Activated CD4-positive, alpha-beta memory T cell treated with anti-CD3 and anti-CD28 coated beads, Interleukin-2, amount 10 ng/mL, durations not matched to agents 7 days and 5 days (primary cell): Measurements from ENCODE around the gene MRPL19. TPM values are rescaled to one million over a fixed set of nuclear protein-coding genes. Genes with fewer than 3 reads are reported as not detected.

Experiments used
- CTCF ChIA-PET: fragments of 350-600 bp; sonication (Branson Sonifier 250); formaldehyde crosslinking; loops from one replicate; lab custom pipeline; 2021; ENCODE audit warnings: antibody characterized with exemption, inconsistent platforms; lab: Charles Lee
- POLR2A ChIA-PET: fragments of 350-600 bp; sonication (Branson Sonifier 250); formaldehyde crosslinking; loops from one replicate; lab custom pipeline; 2021; ENCODE audit warnings: antibody characterized with exemption; lab: Charles Lee
- DNase-seq: peaks from one replicate; pipeline ENCODE4 v3.0.0-alpha.2; 2020
- H3K27ac Mint-ChIP-seq: one replicate; pipeline ENCODE4 v1.8.0; 2021; ENCODE audit warnings: mild to moderate bottlenecking, mixed read lengths
- H3K27me3 Mint-ChIP-seq: one replicate; pipeline ENCODE4 v1.8.0; 2021; ENCODE audit warnings: mixed read lengths
- H3K36me3 Mint-ChIP-seq: one replicate; pipeline ENCODE4 v1.8.0; 2021; ENCODE audit warnings: low read depth, mixed read lengths
- H3K4me1 Mint-ChIP-seq: one replicate; pipeline ENCODE4 v1.8.0; 2021; ENCODE audit warnings: mixed read lengths
- H3K4me3 Mint-ChIP-seq: one replicate; pipeline ENCODE4 v1.8.0; 2021; ENCODE audit warnings: mild to moderate bottlenecking, mixed read lengths
- H3K9me3 Mint-ChIP-seq: one replicate; pipeline ENCODE4 v1.8.0; 2021; ENCODE audit warnings: mixed read lengths
- total RNA-seq, 2 experiments: library from RNA; stranded (reverse); gene quantifications; one replicate each; pipeline ENCODE4 v1.2.3, GENCODE V29; 2021

The MRPL19 gene
- total RNA-seq = 10 to 100 TPM; 37.7 to 41.6 TPM

GRCh38 chr2:75646583-75647425, at the start of gene MRPL19:
MRPL19 (plus strand) TSS chr2:75646783; CDS start chr2:75646808, 25 bp downstream.
- ChIA-PET POLR2A (interaction anchor here (0.7 to 2.0 kb wide), 4 partner anchors 10 to 63 kb away, joined by 3 to 11 read pairs (median 5); partner anchors contain the start of gene GCFC2), CTCF (interaction anchor here (0.7 to 2.5 kb wide), 6 partner anchors 9 to 62 kb away, joined by 3 to 19 read pairs (median 5); no protein-coding TSS in a partner anchor)
- peaks cover 27% of the 10 kb centered on the region for H3K4me1 Mint-ChIP-seq
- H3K27me3 Mint-ChIP-seq = peaks cover 2% of the 10 kb centered on the region
- peak within 1 kb of the TSS; percentile 83 for H3K27ac Mint-ChIP-seq
- peak within 1 kb of the TSS; percentile 89 for H3K4me3 Mint-ChIP-seq
- H3K36me3 Mint-ChIP-seq = peaks cover 18% of the 10 kb centered on the region
- no peaks in the 10 kb centered on the region for H3K9me3 Mint-ChIP-seq
- peak; percentile 78 for DNase-seq

- Mint-ChIP-seq H3K4me3 (no peak overlapping the region), H3K27me3 (peaks cover 5% of the 10 kb centered on the region), H3K9me3 (no peaks in the 10 kb centered on the region), H3K36me3 (no peaks in the 10 kb centered on the region), H3K4me1 (no peaks in the 10 kb centered on the region), H3K27ac (no peak overlapping the region)
- DNase-seq = no peak
- ChIA-PET POLR2A (no interaction called here), CTCF (no interaction called here)
Observed at GRCh38 chr2:75596784-75597183, 49.8 kb upstream of the MRPL19 start.

- ChIA-PET CTCF (no interaction called here), POLR2A (no interaction called here)
- no peak for DNase-seq
- no peak overlapping the region for H3K27ac Mint-ChIP-seq
- H3K9me3 Mint-ChIP-seq = no peaks in the 10 kb centered on the region
- H3K4me3 Mint-ChIP-seq = no peak overlapping the region
- peaks cover 8% of the 10 kb centered on the region for H3K27me3 Mint-ChIP-seq
- H3K36me3 Mint-ChIP-seq = no peaks in the 10 kb centered on the region
- no peaks in the 10 kb centered on the region for H3K4me1 Mint-ChIP-seq
Observed at GRCh38 chr2:75597949-75598348, 48.6 kb upstream of the MRPL19 start.

- no peak overlapping the region for H3K27ac Mint-ChIP-seq
- peaks cover 7% of the 10 kb centered on the region for H3K27me3 Mint-ChIP-seq
- no peak for DNase-seq
- ChIA-PET CTCF (no interaction called here), POLR2A (no interaction called here)
- H3K4me3 Mint-ChIP-seq = no peak overlapping the region
- no peaks in the 10 kb centered on the region for H3K4me1 Mint-ChIP-seq
- H3K9me3 Mint-ChIP-seq = no peaks in the 10 kb centered on the region
- no peaks in the 10 kb centered on the region for H3K36me3 Mint-ChIP-seq
Observed at GRCh38 chr2:75598589-75599155, 47.9 kb upstream of the MRPL19 start.

GRCh38 chr2:75600461-75601011, 46.0 kb upstream of the MRPL19 start:
- Mint-ChIP-seq H3K4me3 (no peak overlapping the region), H3K27me3 (peaks cover 17% of the 10 kb centered on the region), H3K9me3 (no peaks in the 10 kb centered on the region), H3K27ac (no peak overlapping the region), H3K4me1 (no peaks in the 10 kb centered on the region), H3K36me3 (no peaks in the 10 kb centered on the region)
- DNase-seq = no peak
- ChIA-PET POLR2A (no interaction called here), CTCF (no interaction called here)

- ChIA-PET POLR2A (no interaction called here), CTCF (interaction anchor here (0.8 kb wide), 1 partner anchor 25 kb away, joined by 3 read pairs; no protein-coding TSS in a partner anchor)
- H3K4me3 Mint-ChIP-seq = no peak overlapping the region
- no peaks in the 10 kb centered on the region for H3K4me1 Mint-ChIP-seq
- DNase-seq = no peak
- H3K27me3 Mint-ChIP-seq = peaks cover 30% of the 10 kb centered on the region
- H3K36me3 Mint-ChIP-seq = no peaks in the 10 kb centered on the region
- no peak overlapping the region for H3K27ac Mint-ChIP-seq
- H3K9me3 Mint-ChIP-seq = no peaks in the 10 kb centered on the region
Observed at GRCh38 chr2:75602724-75603342, 43.8 kb upstream of the MRPL19 start.

- H3K27ac Mint-ChIP-seq = no peak overlapping the region
- no peak for DNase-seq
- no peaks in the 10 kb centered on the region for H3K9me3 Mint-ChIP-seq
- H3K36me3 Mint-ChIP-seq = no peaks in the 10 kb centered on the region
- no peak overlapping the region for H3K4me3 Mint-ChIP-seq
- H3K27me3 Mint-ChIP-seq = peaks cover 34% of the 10 kb centered on the region
- CTCF ChIA-PET = no interaction called here
- H3K4me1 Mint-ChIP-seq = no peaks in the 10 kb centered on the region
- POLR2A ChIA-PET = no interaction called here
Observed at GRCh38 chr2:75603477-75603876, 43.1 kb upstream of the MRPL19 start.

GRCh38 chr2:75604484-75604883, 42.1 kb upstream of the MRPL19 start:
- CTCF ChIA-PET = no interaction called here
- DNase-seq = no peak
- Mint-ChIP-seq H3K9me3 (no peaks in the 10 kb centered on the region), H3K27me3 (peaks cover 37% of the 10 kb centered on the region), H3K4me1 (no peaks in the 10 kb centered on the region), H3K4me3 (no peak overlapping the region), H3K36me3 (no peaks in the 10 kb centered on the region), H3K27ac (no peak overlapping the region)
- POLR2A ChIA-PET = no interaction called here

- no peaks in the 10 kb centered on the region for H3K4me1 Mint-ChIP-seq
- no peak overlapping the region for H3K4me3 Mint-ChIP-seq
- no peaks in the 10 kb centered on the region for H3K36me3 Mint-ChIP-seq
- CTCF ChIA-PET = interaction anchor here (0.6 to 1.2 kb wide), 2 partner anchors 10 to 216 kb away, joined by 3 read pairs; no protein-coding TSS in a partner anchor
- DNase-seq = no peak
- H3K27ac Mint-ChIP-seq = no peak overlapping the region
- POLR2A ChIA-PET = no interaction called here
- peaks cover 39% of the 10 kb centered on the region for H3K27me3 Mint-ChIP-seq
- H3K9me3 Mint-ChIP-seq = no peaks in the 10 kb centered on the region
Observed at GRCh38 chr2:75605770-75606529, 40.6 kb upstream of the MRPL19 start.

GRCh38 chr2:75606761-75607399, 39.7 kb upstream of the MRPL19 start:
- CTCF ChIA-PET = interaction anchor here (0.6 to 1.2 kb wide), 2 partner anchors 9 to 217 kb away, joined by 3 read pairs; no protein-coding TSS in a partner anchor
- H3K27me3 Mint-ChIP-seq = peaks cover 42% of the 10 kb centered on the region
- no peaks in the 10 kb centered on the region for H3K9me3 Mint-ChIP-seq
- POLR2A ChIA-PET = no interaction called here
- H3K36me3 Mint-ChIP-seq = no peaks in the 10 kb centered on the region
- H3K4me3 Mint-ChIP-seq = no peak overlapping the region
- DNase-seq = no peak
- H3K4me1 Mint-ChIP-seq = no peaks in the 10 kb centered on the region
- no peak overlapping the region for H3K27ac Mint-ChIP-seq

- Mint-ChIP-seq H3K4me1 (no peaks in the 10 kb centered on the region), H3K27ac (no peak overlapping the region), H3K36me3 (no peaks in the 10 kb centered on the region), H3K27me3 (peaks cover 45% of the 10 kb centered on the region), H3K9me3 (no peaks in the 10 kb centered on the region), H3K4me3 (no peak overlapping the region)
- POLR2A ChIA-PET = no interaction called here
- CTCF ChIA-PET = no interaction called here
- DNase-seq = no peak
Observed at GRCh38 chr2:75607400-75607798, 39.2 kb upstream of the MRPL19 start.
